H54 (cell line): Measurements from ENCODE around the gene TMEM233.

Source experiments
- DNase-seq: peaks from one replicate; pipeline ENCODE4 v3.0.0; 2011; ENCODE audit warnings: low spot score, mixed read lengths; ENCODE audit not compliant: insufficient read length
- FAIRE-seq: peaks from 3 replicates; lab custom pipeline; 2011; peaks lifted over from hg19 to GRCh38; lab: Jason Lieb, UNC
- POLR2A ChIP-seq: IDR thresholded peaks from 2 replicates; pipeline ENCODE4 v1.6.1; 2011; ENCODE audit warnings: low read depth, mild to moderate bottlenecking, low read length

Gene TMEM233

DNA sequence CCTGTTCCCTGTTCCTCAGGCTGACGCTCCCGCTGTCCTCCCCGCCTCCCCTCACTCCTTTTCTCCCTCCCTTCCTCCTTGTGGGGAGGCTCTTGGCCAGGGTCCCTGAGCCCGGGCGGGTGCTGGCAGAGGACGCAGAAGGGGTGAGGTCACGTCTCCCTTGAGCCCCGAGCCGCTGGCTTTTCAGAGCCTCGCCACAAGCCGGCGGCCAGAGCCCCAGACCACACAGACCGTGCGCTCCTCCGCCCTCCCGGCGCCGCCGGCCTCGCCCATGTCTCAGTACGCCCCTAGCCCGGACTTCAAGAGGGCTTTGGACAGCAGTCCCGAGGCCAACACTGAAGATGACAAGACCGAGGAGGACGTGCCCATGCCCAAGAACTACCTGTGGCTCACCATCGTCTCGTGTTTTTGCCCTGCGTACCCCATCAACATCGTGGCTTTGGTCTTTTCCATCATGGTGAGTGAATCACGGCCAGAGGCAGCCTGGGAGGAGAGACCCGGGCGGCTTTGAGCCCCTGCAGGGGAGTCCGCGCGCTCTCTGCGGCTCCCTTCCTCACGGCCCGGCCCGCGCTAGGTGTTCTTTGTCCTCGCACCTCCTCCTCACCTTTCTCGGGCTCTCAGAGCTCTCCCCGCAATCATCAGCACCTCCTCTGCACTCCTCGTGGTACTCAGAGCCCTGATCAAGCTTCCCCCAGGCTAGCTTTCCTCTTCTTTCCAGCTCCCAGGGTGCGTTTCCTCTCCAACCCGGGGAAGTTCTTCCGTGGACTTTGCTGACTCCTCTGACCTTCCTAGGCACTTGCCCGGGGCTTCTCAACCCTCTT, at the start of gene TMEM233:
TMEM233 (plus strand) TSS at position 197 of the 821 bp plus-strand sequence; CDS start at position 272, 75 bp downstream.
- no peak for FAIRE-seq
- no peak for DNase-seq
- no peak for TF ChIP-seq POLR2A

DNA sequence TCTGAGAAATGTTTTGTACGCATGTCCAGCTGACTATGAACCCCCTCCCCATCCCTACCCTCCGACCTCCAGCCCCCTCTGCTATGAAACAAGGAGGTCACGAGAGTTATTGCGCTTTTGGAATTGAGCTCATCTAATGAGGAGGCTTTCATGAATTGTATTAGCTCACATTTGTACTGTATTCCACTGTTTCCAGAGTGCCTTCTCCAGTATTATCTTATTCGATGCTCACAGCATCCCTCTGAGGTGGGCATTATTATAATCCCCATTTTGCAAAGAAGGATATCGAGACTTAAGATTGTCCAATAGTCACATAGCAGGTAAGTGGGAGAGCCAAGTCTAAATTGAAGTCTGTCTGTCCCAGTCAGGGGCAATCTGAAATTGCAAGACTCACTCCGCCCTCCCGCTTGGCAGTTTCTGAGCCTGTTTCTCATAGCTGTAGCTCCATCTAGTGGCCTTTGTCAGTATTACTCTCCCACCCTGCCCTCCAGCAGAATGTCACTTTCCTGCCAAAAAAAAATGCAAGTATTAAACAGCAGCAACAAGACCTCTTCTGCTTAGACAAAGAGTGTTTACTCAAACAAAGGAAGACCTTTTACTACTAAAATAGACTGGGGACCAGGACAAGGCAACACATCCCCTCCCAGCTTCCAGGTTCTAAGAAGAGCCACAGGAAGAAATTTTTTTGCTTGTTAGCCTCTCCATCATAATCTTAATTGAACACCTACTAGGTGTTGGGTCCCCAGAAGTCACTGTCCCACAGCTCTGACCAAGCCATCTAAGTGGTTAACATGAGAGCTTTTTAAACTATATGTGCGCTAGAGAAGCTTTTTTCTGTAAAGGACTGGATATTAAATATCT, 48.6 kb upstream of the TMEM233 start:
- peak; percentile 31 for DNase-seq
- no peak for TF ChIP-seq POLR2A
- FAIRE-seq: peak; percentile 85

DNA sequence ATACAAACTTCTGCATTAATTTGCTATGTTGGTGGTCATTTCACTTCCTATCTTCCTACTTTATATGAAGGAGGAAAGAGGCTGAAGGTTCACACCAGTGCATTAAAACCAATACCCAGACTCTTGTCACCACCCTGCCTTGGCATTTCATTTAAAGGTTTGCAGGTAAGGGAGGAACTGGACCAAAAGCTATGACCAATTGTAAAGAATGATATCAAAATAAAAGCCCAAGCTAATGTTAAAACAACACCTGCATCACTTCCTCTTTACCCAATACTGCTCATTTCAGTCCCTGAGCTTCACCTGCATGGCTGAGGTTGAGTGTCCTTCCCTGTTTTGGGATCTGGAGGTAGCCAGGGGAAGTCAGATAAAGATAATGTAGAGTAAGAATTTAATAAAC, 47.2 kb upstream of the TMEM233 start:
- DNase-seq: no peak
- FAIRE-seq: no peak
- TF ChIP-seq POLR2A: no peak

DNA sequence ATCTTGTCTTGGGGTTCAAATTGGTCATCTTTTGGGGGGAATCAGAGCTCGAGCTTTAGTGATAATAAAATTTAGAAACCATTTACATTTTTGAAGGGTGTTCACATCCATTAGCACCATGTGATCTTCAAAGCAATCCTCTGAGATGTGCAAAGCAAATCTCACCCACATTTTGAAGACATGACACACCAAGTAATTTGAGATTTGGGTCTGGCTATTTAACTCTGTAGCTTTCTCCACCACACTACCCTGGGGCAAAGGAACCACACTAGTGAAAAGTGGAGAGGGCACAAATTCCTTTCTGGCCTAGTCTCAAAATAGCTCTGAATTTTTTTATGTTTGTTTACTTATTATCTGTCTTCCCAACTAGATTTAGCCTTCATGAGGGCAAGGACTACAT, 46.6 kb upstream of the TMEM233 start:
- no peak for TF ChIP-seq POLR2A
- no peak for FAIRE-seq
- no peak for DNase-seq

DNA sequence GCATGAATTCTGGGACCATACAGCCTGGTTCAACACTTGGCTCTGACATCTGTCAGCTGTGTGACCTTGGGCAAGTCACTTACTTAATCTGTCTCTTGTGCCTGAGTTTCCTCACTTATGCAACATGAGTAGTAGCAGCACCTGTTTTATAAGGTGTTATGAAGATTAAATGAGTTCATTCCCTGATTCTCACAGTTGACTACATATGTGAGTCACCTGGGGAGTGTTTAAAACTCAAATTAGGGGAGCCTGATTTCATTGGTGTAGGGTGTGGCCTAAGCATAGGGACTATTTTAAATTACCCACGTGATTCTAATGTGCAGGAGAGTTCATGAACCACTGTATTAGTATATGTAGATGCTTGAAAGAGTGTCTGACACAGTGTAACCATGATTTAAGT, 36.7 kb upstream of the TMEM233 start:
- FAIRE-seq: no peak
- no peak for TF ChIP-seq POLR2A
- no peak for DNase-seq

DNA sequence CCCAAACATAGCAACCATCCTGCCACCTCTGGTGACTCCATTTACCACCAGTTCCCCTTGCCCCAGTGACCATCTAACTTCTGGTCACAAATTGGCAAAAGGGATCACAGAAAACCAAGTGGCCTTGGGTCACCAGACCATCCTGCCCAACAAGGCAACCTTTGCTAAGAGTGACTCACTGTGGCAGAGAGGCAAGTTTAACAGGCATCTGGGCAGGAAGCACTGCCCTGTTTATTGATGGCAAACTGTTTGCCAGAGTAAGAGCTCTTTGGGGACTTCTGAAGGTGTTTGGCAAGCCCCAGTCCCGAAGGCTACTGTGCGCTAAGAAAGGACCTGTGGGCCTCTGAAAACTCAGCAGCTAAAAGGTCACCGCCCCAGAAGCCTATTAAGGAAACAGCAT, 28.2 kb upstream of the TMEM233 start:
- FAIRE-seq: no peak
- no peak for DNase-seq
- TF ChIP-seq POLR2A: no peak

DNA sequence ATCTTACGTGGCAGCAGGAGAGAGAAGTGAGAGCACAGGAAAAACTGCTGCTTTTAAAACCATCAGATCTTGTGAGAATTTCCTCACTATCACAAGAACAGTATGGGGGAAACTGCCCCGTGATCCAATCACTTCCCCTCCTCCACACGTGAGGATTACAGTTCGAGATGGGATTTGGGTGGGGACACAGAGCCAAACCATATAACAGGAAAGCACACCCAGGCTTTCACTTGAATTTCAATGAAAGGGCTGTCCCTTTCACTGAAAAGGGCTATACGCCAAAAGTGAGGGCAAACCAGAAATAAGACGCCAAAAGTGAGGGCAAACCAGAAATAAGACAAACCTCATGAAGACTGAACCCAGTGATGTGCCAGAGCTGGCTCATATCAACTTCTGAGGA, 22.8 kb upstream of the TMEM233 start:
- no peak for FAIRE-seq
- no peak for DNase-seq
- no peak for TF ChIP-seq POLR2A

DNA sequence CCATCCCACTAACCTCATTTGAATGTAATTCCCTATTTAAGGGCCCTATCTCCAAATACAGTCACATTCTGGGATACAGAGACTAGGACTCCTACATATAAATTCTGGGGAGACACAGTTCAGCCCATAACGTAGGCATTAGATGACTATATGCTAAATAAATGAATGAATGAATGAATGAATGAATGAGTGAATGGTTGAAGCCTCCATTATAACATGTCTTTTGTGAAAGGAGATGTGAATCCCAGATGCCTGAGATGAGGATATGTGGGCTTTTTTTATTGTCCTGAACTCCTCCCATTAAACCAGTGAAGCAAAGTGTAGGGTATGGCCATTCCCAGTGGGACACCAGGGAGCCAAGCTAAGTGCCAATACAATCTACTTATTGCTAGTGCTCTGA, 20.5 kb upstream of the TMEM233 start:
- DNase-seq (no peak), FAIRE-seq (no peak)
- no peak for TF ChIP-seq POLR2A

DNA sequence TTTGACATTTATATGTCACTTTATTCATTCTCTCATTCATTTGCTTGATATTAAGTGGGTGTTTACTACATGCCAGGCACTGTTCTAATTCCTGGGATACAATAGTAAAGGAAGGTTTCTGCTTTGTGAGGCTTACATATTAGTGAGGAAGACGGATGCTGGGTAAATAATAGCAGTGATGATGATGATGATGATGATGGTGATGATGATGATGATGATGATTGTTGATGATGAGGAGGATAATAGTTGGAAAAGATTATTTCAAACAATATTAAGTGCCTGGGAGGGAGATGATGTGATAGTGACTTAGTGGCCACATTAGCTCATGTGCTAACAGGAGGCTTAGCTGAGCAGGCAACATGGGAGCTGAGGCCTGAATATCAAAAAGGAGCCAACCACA, 19.3 kb upstream of the TMEM233 start:
- DNase-seq (no peak), FAIRE-seq (no peak)
- no peak for TF ChIP-seq POLR2A

DNA sequence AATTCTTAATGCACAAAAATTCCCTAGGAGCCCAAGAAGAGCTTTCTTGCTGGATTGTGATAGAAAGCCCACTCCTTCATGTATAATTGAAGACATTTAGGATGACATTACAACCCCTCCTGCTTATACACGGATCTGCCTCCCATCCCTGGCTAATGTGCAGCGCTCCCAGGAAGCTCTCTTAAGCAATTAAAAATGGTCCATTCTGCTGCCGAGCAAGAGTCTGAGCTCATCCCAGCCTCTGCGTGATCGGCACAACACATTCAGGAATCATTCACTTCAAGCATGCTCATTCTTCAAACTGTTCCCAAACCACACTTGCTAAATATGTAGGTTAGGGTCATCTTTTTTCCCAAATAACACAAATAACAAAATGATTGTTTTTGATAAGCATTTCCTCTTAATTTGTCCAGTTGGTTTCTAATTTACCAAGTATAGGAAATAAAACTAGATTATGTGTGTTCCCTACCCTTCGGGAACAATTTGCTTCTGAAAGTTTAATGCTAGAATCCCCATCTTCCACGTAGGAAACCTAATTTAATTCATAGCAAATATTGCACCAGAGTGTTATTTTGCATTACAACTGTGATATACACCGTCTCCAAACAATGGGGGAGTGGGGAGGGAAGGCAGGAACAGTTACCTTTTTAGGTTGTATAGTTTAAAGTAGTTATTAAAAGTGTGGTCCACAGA, 17.3 kb upstream of the TMEM233 start:
- TF ChIP-seq POLR2A: no peak
- FAIRE-seq: no peak
- DNase-seq: no peak

DNA sequence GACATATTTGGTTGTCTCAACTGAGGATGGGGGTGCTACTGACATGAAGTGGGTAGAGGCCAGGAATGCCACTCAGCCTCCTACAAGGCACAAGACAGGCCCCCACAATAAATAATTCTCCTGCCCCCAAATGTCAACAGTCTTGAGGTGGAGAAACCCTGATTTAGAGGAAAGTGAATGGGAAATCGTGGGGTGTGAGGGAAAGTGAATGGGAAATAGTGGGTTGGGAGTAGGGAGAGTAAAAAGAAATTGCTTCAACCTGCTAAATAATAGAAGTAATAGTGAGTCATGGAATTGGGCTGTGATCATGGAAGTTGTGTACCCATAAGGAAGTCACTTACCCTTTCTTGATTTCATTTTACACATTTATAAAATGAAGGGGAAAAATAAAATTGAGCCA, 16.7 kb upstream of the TMEM233 start:
- FAIRE-seq: no peak
- TF ChIP-seq POLR2A: no peak
- DNase-seq: no peak

DNA sequence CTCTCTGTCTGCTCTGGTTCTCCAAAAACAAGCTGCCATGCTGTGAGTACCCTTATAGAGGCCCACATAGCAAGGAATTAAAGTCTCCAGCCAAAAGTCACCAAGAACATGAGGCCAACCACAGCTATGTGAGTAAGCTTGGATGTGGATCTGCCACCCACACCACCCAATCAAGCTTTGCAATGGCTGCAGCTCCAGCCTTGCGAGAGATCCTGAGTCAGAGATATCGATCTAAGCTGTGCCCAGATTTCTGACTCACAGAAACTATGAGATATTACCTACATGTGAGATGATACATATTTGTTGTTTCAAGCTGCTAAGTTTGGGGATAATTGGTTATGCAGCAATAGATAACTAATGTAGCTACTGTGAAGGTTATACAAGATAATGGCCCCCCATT, 15.5 kb upstream of the TMEM233 start:
- DNase-seq (no peak), FAIRE-seq (peak; percentile 6)
- TF ChIP-seq POLR2A: no peak

DNA sequence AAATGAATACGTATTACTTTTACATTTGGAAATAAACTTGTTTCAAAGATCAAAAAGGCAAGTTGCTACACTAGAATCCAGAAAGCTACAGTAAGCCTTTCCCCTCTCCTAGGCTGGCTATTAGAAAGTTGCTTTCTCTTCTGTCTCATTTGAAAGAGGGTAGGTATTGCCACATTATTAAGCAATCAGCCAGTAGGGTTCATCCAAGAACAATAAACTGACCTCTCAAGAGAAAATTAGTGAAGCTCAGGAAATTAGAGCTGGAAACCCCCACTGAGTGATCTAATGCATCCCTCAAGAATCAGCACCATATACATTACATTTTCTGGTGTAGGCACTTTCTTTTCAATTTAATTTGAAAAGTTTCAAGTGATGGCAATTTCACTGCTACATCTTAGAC, 4.5 kb upstream of the TMEM233 start:
- no peak for TF ChIP-seq POLR2A
- no peak for FAIRE-seq
- no peak for DNase-seq

DNA sequence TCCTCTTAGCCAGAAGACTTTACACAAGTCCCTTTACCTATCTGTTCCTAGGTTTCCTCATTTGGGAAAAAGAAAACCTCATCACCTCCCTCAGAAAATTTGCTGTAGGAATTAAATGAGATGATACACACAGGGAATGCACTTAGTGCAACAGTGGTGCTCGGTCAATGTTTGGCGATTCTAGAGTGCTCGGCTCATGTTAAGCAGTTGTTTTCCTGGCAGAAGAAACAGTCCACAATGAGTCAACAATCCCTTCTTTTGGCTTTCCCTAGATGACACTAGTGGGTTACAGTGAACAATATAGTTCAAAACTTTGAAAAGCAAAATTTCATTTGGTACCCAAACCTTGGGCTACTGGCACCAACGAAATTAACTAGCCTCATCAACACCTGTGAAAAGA, 3.9 kb upstream of the TMEM233 start:
- TF ChIP-seq POLR2A: no peak
- no peak for DNase-seq
- FAIRE-seq: no peak
